Activated naive CD8-positive, alpha-beta T cell (primary cell): Measurements from ENCODE around the gene GDF2.

Source experiments
- H3K27ac Mint-ChIP-seq: one replicate; pipeline ENCODE4 v1.8.0; 2021; ENCODE audit warnings: mixed read lengths
- H3K27me3 Mint-ChIP-seq: one replicate; pipeline ENCODE4 v1.8.0; 2021; ENCODE audit warnings: mixed read lengths
- H3K36me3 Mint-ChIP-seq: one replicate; pipeline ENCODE4 v1.8.0; 2021; ENCODE audit warnings: mixed read lengths
- H3K4me1 Mint-ChIP-seq: one replicate; pipeline ENCODE4 v1.8.0; 2021; ENCODE audit warnings: low read depth, mixed read lengths
- H3K4me3 Mint-ChIP-seq: one replicate; pipeline ENCODE4 v1.8.0; 2021; ENCODE audit warnings: mild to moderate bottlenecking, mixed read lengths
- H3K9me3 Mint-ChIP-seq: one replicate; pipeline ENCODE4 v1.8.0; 2021; ENCODE audit warnings: low read depth, mixed read lengths

Gene GDF2

GRCh38 chr10:47330804-47331203 lies 8.6 kb downstream of the GDF2 start:
- H3K9me3 Mint-ChIP-seq = no peaks in the 10 kb centered on the region
- no peak overlapping the region for H3K4me3 Mint-ChIP-seq
- no peaks in the 10 kb centered on the region for H3K36me3 Mint-ChIP-seq
- H3K27ac Mint-ChIP-seq = no peak overlapping the region
- H3K4me1 Mint-ChIP-seq = no peaks in the 10 kb centered on the region
- H3K27me3 Mint-ChIP-seq = peaks cover 1% of the 10 kb centered on the region

DNA sequence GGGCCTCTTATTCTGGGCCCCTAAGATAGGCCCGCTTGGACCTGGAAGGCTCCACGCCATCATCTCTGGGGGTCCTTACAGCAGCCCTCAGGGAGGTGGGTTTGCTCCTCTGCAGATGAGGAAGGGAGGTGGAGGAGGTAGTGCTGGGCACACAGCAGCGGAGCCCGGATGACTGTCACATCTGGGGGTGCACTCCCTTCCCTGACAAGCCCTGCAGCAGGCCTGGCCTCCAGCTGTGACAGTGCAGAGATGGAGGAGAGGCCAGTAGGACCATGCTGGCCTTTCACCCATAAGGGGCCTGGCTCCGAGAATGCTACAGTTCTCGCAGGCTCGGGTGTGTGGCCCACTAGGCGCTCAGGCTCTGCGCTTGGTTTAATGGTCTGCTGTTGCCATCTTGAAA lies 9.2 kb downstream of the GDF2 start:
- Mint-ChIP-seq H3K27ac (no peak overlapping the region), H3K27me3 (peaks cover 4% of the 10 kb centered on the region), H3K36me3 (no peaks in the 10 kb centered on the region), H3K4me1 (no peaks in the 10 kb centered on the region), H3K4me3 (no peak overlapping the region), H3K9me3 (no peaks in the 10 kb centered on the region)

GRCh38 chr10:47331954-47332353 lies 9.7 kb downstream of the GDF2 start:
- no peaks in the 10 kb centered on the region for H3K36me3 Mint-ChIP-seq
- H3K4me1 Mint-ChIP-seq = no peaks in the 10 kb centered on the region
- H3K27ac Mint-ChIP-seq = no peak overlapping the region
- H3K4me3 Mint-ChIP-seq = no peak overlapping the region
- H3K9me3 Mint-ChIP-seq = no peaks in the 10 kb centered on the region
- H3K27me3 Mint-ChIP-seq = peaks cover 4% of the 10 kb centered on the region

- Mint-ChIP-seq H3K36me3 (no peaks in the 10 kb centered on the region), H3K27ac (no peak overlapping the region), H3K27me3 (peaks cover 4% of the 10 kb centered on the region), H3K9me3 (no peaks in the 10 kb centered on the region), H3K4me1 (no peaks in the 10 kb centered on the region), H3K4me3 (no peak overlapping the region)
Observed at GRCh38 chr10:47332371-47332770, 10.1 kb downstream of the GDF2 start.

GRCh38 chr10:47332946-47333345 lies 10.7 kb downstream of the GDF2 start:
- H3K4me3 Mint-ChIP-seq = no peak overlapping the region
- H3K27ac Mint-ChIP-seq = no peak overlapping the region
- H3K27me3 Mint-ChIP-seq = peaks cover 4% of the 10 kb centered on the region
- H3K4me1 Mint-ChIP-seq = no peaks in the 10 kb centered on the region
- no peaks in the 10 kb centered on the region for H3K36me3 Mint-ChIP-seq
- H3K9me3 Mint-ChIP-seq = no peaks in the 10 kb centered on the region

DNA sequence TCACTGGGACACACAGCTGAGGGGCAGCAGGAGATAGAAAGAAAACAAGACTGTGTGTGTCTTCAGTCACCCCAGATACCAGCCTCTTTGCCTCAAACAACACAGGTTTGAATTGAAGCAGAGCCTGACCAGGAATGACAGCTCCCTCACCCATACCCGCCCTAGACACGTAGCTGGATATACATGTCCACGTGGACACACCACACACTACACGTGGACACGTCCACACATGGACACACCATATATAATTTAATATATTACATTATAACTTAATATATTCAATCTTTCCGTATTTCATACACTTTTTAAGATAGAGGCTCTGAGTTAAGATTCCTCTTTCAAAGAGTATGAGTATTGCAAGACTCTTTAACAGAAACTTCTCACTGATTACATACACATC lies 11.3 kb downstream of the GDF2 start:
- no peaks in the 10 kb centered on the region for H3K36me3 Mint-ChIP-seq
- H3K4me1 Mint-ChIP-seq = no peaks in the 10 kb centered on the region
- H3K4me3 Mint-ChIP-seq = no peak overlapping the region
- no peaks in the 10 kb centered on the region for H3K9me3 Mint-ChIP-seq
- no peak overlapping the region for H3K27ac Mint-ChIP-seq
- H3K27me3 Mint-ChIP-seq = peaks cover 4% of the 10 kb centered on the region

- H3K4me1 Mint-ChIP-seq = no peaks in the 10 kb centered on the region
- peaks cover 4% of the 10 kb centered on the region for H3K27me3 Mint-ChIP-seq
- H3K4me3 Mint-ChIP-seq = no peak overlapping the region
- H3K27ac Mint-ChIP-seq = no peak overlapping the region
- no peaks in the 10 kb centered on the region for H3K36me3 Mint-ChIP-seq
- H3K9me3 Mint-ChIP-seq = no peaks in the 10 kb centered on the region
Observed at GRCh38 chr10:47334466-47335295, 12.4 kb downstream of the GDF2 start.

- Mint-ChIP-seq H3K4me3 (no peak overlapping the region), H3K27ac (no peak overlapping the region), H3K9me3 (no peaks in the 10 kb centered on the region), H3K36me3 (no peaks in the 10 kb centered on the region), H3K4me1 (no peaks in the 10 kb centered on the region), H3K27me3 (peaks cover 7% of the 10 kb centered on the region)
Observed at GRCh38 chr10:47335906-47336305, 13.7 kb downstream of the GDF2 start.

DNA sequence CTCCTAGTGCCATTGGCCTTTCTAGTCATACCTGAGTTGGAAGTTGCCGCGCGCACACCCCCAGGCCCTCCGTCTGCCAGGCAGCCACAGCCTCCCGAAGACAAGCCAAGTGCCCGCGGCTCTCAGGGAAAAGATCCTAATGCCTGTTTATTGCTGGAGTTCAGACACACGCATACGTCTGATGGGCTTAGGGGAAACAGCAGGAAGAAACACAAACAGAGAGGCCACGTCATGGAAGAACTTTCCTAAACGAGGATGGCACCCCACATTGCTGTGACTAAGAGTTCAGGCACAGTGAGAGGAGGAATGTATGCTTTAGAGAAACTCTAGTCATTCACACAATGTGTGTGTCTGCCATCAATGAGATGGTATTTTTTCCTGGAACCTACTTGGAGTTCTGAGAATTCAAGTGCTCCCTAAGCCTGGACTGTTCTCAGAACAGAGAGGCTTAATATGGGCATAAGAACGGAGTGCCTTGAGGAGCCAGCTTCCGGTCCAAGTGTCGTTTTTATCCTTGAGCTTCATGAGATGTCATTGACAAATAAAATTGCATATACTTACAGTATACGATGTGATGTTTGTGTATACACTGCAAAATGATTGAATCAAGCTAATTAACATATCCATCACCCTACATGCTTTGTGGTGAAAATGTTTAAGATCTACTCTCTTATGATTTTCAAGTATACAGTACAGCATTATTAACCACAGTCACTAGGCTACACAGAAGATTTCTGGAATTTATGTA lies 14.3 kb downstream of the GDF2 start:
- Mint-ChIP-seq H3K9me3 (no peaks in the 10 kb centered on the region), H3K36me3 (no peaks in the 10 kb centered on the region), H3K4me3 (no peak overlapping the region), H3K27me3 (peaks cover 7% of the 10 kb centered on the region), H3K27ac (no peak overlapping the region), H3K4me1 (no peaks in the 10 kb centered on the region)

- no peaks in the 10 kb centered on the region for H3K36me3 Mint-ChIP-seq
- no peaks in the 10 kb centered on the region for H3K4me1 Mint-ChIP-seq
- no peak overlapping the region for H3K27ac Mint-ChIP-seq
- H3K9me3 Mint-ChIP-seq = no peaks in the 10 kb centered on the region
- H3K4me3 Mint-ChIP-seq = no peak overlapping the region
- peaks cover 7% of the 10 kb centered on the region for H3K27me3 Mint-ChIP-seq
Observed at GRCh38 chr10:47337310-47337709, 15.1 kb downstream of the GDF2 start.

DNA sequence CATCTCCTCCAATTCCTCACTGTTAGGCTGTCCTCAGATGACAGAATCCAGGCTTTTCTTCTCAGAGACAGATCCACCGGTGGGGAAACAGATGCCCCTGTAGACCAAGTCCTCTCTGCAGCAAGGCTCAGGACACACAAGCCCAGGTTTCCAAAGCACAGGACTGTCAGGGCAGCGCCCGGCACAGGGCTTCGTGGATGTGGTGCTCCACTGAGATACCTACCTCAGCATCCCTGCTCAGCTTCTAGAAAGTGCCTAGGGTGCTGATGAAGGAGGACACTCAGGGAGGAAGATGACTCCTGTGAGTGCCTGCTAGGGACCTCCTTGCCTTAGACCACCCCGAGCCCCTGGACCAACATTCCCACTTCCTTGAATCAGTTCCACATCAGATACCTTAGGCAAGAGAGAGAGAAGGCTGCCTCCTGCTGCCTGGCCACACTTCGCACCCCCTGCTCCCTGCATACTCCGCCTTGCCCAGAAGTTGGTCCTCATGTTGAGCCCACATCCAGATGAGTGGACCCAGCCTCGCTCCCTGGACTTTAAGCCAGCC lies 17.0 kb downstream of the GDF2 start:
- Mint-ChIP-seq H3K4me3 (no peak overlapping the region), H3K9me3 (no peaks in the 10 kb centered on the region), H3K4me1 (no peaks in the 10 kb centered on the region), H3K27me3 (peaks cover 6% of the 10 kb centered on the region), H3K36me3 (no peaks in the 10 kb centered on the region), H3K27ac (no peak overlapping the region)

DNA sequence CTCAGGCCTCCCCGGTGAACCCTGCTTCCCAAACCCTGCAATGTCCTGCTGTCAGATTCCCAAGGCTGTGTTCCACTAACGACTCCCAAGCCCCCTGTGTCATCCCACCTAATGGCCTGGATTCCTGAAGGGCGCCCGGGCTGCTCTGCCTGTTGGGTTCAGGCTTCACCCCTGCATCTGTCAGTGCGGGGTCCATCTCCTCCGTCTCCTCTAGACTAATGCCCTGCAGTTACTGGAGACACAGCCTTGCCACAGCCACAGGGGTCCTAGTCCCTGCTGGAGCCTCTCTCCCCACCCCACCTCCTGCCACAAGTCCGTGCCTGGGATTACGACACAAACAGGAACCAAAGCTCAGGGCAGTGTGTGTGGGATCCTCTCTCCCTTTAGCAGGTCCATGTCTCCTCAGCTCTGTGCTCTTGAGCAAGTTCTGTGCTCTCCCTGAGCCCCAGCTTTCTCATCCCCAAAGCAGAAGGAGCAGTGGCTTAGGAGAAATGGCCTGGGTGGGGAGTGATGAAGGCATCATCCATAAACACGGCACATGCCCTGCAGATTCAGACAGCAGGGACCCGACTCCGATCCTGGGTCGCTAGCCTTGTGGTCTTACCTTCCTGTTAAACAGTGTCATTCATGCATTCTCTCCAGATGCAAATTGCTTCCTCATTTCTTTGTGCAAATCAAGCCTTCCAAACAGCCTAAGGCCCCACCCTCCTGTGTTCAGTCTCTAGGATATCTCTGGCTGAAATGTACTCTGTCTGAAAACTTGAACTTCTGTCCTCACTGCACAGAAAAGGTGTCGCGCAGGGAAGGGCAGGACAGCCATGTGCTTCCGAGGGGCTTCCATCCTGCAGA lies 17.7 kb downstream of the GDF2 start:
- Mint-ChIP-seq H3K4me1 (no peaks in the 10 kb centered on the region), H3K27me3 (peaks cover 6% of the 10 kb centered on the region), H3K9me3 (no peaks in the 10 kb centered on the region), H3K27ac (no peak overlapping the region), H3K4me3 (no peak overlapping the region), H3K36me3 (no peaks in the 10 kb centered on the region)

GRCh38 chr10:47340608-47341170 lies 18.4 kb downstream of the GDF2 start:
- H3K4me1 Mint-ChIP-seq = no peaks in the 10 kb centered on the region
- H3K36me3 Mint-ChIP-seq = no peaks in the 10 kb centered on the region
- H3K27ac Mint-ChIP-seq = no peak overlapping the region
- no peaks in the 10 kb centered on the region for H3K9me3 Mint-ChIP-seq
- H3K27me3 Mint-ChIP-seq = peaks cover 6% of the 10 kb centered on the region
- no peak overlapping the region for H3K4me3 Mint-ChIP-seq

GRCh38 chr10:47344996-47345870 lies 23.0 kb downstream of the GDF2 start:
- Mint-ChIP-seq H3K9me3 (no peaks in the 10 kb centered on the region), H3K4me3 (no peak overlapping the region), H3K27me3 (peaks cover 3% of the 10 kb centered on the region), H3K27ac (no peak overlapping the region), H3K4me1 (no peaks in the 10 kb centered on the region), H3K36me3 (no peaks in the 10 kb centered on the region)
